Mucosa of stomach (tissue), 1 donor: Measurements from ENCODE around the gene ATN1.
A peak's percentile ranks its signal among the peaks of the same experiment; 100 is the strongest.

Source experiments
- H3K27me3 ChIP-seq: one replicate; pipeline ENCODE4 v1.7.0; 2013; ENCODE audit warnings: mild to moderate bottlenecking, low read length; ENCODE audit not compliant: control insufficient read depth, insufficient read depth
- H3K36me3 ChIP-seq: one replicate; pipeline ENCODE4 v1.7.0; 2013; ENCODE audit warnings: low read length; ENCODE audit not compliant: control insufficient read depth, insufficient read depth
- H3K4me1 ChIP-seq: one replicate; pipeline ENCODE4 v1.7.0; 2013; ENCODE audit warnings: mild to moderate bottlenecking, low read length; ENCODE audit not compliant: control insufficient read depth, insufficient read depth
- H3K4me3 ChIP-seq: one replicate; pipeline ENCODE4 v1.7.0; 2013; ENCODE audit warnings: low read length
- H3K9ac ChIP-seq: one replicate; pipeline ENCODE4 v1.7.0; 2013; ENCODE audit warnings: mild to moderate bottlenecking, low read length, moderate library complexity
- H3K9me3 ChIP-seq: one replicate; pipeline ENCODE4 v1.7.0; 2013; ENCODE audit warnings: mild to moderate bottlenecking, low read length, moderate library complexity; ENCODE audit not compliant: control insufficient read depth
- donor health status: Pancreatic carcinoma.

Gene ATN1

DNA sequence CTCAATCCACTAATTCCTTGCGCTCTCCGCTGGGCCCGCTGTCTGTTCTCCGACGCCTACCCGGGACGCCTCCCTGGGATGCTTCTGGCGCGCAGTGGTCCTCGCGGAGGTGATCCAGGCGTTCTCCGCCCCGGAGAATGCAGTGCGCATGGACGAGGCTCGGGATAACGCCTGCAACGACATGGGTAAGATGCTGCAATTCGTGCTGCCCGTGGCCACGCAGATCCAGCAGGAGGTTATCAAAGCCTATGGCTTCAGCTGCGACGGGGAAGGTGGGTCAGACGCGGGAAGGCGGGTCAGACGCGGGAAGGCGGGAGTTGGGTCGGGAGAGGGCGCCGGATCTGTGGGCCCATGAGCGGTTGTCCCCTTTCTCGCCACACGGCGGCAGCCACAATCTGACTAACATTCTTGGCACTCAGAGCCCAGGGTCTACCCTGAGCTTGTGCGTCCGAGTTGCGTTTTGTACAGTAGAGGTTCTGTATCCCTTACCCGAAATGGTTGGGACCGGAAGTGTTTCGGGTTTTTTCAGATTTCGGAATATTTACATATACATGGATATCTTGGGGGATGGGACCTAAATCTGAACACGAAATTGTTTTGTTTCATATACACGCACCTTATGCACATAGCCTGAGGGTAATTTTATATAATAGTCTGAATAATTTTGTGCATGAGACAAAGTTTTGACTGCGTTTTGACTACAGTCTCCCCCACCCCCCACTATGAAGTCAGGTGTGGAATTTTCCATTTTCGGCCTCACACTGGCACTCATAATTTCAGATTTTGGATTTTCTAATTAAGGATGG is 16.8 kb downstream of the ATN1 start:
- peaks cover 33% of the 10 kb centered on the region for H3K4me1 ChIP-seq
- H3K9me3 ChIP-seq, result no peaks in the 10 kb centered on the region
- H3K36me3 ChIP-seq, result peaks cover 4% of the 10 kb centered on the region
- no peaks in the 10 kb centered on the region for H3K27me3 ChIP-seq
- peak overlapping the region; percentile 79 for H3K9ac ChIP-seq
- peak overlapping the region; percentile 85 for H3K4me3 ChIP-seq

DNA sequence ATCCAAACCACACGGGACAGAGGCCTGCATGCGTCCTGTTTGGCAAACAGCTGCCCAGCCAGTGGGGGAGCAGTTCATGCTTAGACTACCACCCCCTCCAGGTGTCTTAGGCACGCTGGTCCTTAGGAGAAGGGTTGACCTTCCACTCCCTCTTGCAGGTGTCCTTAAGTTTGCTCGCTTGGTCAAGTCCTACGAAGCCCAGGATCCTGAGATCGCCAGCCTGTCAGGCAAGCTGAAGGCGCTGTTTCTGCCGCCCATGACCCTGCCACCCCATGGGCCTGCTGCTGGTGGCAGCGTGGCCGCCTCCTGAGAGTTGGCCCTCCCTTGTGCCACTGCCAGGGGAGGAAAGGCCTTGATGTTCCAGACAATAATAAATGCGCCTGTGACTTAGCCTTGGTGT is 17.9 kb downstream of the ATN1 start:
- Histone ChIP-seq H3K4me3 (no peak overlapping the region), H3K9ac (peak overlapping the region; percentile 65), H3K27me3 (no peaks in the 10 kb centered on the region), H3K36me3 (peaks cover 4% of the 10 kb centered on the region), H3K4me1 (peaks cover 33% of the 10 kb centered on the region), H3K9me3 (no peaks in the 10 kb centered on the region)

DNA sequence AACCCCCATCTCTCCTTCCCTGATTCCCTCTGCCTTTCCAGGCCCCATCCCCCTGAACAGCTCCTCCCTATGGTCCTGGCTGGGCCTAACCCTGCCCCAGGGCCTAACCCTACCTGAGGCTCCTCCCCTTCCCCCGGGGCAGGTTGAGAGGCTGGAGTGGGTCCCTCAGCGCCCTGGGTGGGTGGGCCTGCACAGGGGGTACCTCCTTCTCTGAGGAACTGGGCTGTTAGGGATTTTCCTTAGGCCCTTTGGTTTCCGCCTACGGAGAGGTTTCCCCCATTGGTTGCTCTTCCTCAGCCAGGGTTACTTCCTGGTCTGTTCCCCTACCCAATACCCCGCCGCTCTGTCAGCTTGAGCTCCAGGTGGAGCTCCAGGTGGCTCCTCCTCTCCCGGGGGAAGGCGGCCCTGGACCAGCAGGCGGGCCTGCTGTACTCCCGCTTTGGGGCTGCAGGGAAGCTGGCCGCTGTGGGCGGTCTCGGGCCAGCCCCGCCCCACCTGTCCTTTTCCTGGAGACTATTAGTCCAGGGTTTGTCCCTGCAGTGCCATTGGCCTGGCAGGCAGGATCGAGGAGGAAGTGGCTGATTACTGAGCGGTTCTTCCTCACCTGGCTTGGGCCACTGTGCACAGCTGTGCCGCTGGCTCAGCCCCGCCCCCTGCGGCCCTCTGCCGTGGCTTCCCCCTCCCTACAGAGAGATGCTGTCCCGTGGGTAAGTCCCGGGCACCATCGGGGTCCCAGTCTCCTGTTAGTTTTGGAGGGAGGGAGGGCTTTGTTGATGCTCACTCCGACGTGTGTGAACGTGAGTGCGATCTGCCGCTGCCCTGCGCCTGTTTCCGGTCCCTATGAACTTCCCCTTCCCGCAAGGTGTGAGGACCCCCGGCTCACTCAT is 18.5 kb downstream of the ATN1 start:
- peak overlapping the region; percentile 65 for H3K9ac ChIP-seq
- peaks cover 4% of the 10 kb centered on the region for H3K36me3 ChIP-seq
- H3K4me3 ChIP-seq, result peak overlapping the region; percentile 39
- H3K4me1 ChIP-seq, result peaks cover 33% of the 10 kb centered on the region
- no peaks in the 10 kb centered on the region for H3K9me3 ChIP-seq
- no peaks in the 10 kb centered on the region for H3K27me3 ChIP-seq

DNA sequence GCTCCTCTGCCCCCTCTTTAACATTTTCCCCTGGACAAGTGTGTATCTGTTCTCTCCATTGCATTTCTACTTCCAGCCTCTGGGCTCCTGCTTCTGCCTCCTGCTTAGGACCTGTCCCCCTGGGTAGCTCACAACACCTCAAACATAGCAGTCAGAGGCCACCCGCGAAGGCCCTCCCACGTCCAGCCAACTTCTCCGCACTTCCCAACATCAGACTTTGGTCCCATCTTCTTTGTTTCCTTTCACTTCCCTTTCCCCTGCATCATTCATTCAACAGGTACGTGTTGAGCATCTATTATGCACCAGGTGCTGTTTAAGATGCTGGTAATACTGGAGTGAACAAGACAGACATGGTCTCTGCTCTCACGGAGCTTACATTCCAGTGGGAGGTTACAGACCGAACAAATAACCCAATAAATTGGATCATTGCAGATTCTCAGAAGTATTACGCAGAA is 19.2 kb downstream of the ATN1 start:
- Histone ChIP-seq H3K27me3 (no peaks in the 10 kb centered on the region), H3K4me1 (peaks cover 33% of the 10 kb centered on the region), H3K9ac (peak overlapping the region; percentile 37), H3K9me3 (no peaks in the 10 kb centered on the region), H3K36me3 (no peaks in the 10 kb centered on the region), H3K4me3 (peak overlapping the region; percentile 39)

DNA sequence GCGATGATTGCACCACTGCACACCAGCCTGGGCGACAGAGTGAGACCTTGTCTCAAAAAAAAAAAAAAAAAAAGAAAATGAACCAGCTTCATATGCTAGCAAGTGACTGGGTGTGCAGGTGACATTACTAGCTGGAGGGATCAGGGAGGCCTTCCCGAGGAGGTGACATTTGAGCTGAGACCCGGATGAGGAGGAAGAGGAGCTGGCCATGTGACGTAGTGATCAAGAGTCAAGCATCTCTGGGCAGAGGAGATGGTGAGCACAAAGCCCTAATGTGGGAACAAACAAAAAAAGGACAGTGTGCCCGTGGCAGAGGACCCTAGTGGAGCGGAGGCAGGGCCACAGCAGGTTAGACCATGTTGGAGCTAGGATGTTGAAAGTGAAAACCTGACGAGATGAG is 19.9 kb downstream of the ATN1 start:
- Histone ChIP-seq H3K4me1 (peaks cover 29% of the 10 kb centered on the region), H3K36me3 (no peaks in the 10 kb centered on the region), H3K27me3 (no peaks in the 10 kb centered on the region), H3K9me3 (no peaks in the 10 kb centered on the region), H3K4me3 (no peak overlapping the region), H3K9ac (no peak overlapping the region)

DNA sequence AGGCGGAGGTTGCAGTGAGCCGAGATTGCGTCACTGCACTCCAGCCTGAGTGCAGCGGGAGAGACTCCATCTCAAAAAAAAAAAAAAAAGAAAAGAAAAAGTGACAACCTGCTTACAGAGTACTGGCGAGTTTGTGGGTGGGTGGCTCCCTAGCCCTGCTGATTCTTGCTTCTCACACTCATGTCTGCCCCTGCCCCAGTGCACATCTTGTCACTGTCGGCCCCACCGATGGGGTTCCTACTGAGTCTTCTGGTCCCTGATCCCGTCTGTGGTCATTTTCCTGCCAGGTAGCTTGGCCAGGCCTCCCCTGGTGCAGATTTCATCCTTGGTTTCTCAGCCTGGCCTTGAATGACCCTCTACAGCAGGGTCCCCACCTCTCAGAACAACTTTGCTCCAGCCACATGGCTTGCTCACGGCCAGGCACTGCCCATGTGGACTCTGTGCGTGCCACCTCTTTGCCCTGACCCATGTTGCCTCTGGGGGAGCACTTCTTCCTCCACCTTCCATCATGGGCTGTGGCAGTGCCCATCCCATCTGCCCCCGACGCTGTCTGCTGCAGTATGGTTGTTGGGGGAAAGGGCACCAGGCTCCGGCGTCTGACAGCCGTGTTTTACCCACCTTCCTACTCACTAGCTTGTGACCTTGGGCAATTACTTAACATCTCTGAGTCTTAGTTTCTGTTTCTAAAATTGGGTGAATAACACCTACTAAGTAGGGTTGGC is 21.3 kb downstream of the ATN1 start:
- no peak overlapping the region for H3K4me3 ChIP-seq
- H3K9ac ChIP-seq, result no peak overlapping the region
- H3K36me3 ChIP-seq, result no peaks in the 10 kb centered on the region
- peaks cover 19% of the 10 kb centered on the region for H3K4me1 ChIP-seq
- no peaks in the 10 kb centered on the region for H3K9me3 ChIP-seq
- no peaks in the 10 kb centered on the region for H3K27me3 ChIP-seq

DNA sequence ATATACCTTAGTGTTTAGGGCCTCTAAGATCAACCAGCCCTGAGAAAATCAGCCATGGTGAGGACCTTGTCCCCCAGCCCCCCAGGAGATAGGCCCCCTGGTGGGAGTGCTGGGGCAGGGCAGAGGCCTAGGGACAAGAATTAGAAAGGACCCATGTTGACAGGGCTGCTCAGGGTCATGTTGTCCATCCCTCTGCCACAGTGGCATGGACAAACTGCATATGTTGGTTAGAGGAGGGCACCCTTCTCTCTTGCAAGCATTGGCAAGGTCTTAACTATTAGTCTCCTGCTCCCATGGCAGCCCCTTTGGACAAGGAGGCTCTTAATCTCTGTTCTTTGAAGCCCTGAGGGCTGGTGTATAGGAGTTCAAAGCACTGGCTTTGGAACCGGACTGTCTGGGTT is 22.6 kb downstream of the ATN1 start:
- H3K36me3 ChIP-seq, result no peaks in the 10 kb centered on the region
- no peaks in the 10 kb centered on the region for H3K9me3 ChIP-seq
- H3K9ac ChIP-seq, result no peak overlapping the region
- H3K4me3 ChIP-seq, result no peak overlapping the region
- no peaks in the 10 kb centered on the region for H3K27me3 ChIP-seq
- H3K4me1 ChIP-seq, result peaks cover 14% of the 10 kb centered on the region

DNA sequence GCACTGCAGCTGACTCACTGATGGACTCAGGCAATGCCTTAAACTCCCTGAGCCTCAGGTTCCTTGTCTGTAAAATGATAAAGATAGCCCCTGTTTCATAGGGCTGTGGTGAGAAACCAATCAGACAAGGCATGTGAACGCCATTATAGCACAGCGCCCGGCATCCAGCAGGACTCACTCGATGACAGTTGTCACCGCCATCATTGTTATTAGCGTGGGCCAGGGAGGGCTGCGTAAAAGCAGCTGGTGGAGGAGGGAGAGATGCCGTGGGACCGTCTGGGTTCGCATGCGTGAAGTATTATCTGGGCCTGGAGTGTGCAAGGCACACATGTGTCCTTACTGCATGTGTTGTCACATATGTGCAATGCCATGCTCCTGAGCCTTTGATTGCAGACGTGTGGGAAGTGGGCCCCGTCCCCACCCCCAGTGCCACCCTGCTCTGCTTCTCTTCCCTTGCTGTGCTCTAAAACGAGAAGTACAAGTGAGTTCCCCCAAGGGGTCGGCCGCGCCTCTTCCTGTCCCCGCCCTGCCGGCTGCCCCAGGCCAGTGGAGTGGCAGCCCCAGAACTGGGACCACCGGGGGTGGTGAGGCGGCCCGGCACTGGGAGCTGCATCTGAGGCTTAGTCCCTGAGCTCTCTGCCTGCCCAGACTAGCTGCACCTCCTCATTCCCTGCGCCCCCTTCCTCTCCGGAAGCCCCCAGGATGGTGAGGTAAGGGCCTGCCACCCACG is 23.2 kb downstream of the ATN1 start, which contains the start of gene PTPN6:
PTPN6 (plus strand) TSS at position 546 of the 730 bp plus-strand sequence; CDS start at position 703, 157 bp downstream.
- Histone ChIP-seq H3K27me3 (no peaks in the 10 kb centered on the region), H3K9ac (peak within 1 kb of the TSS; percentile 53), H3K36me3 (peaks cover under 1% of the 10 kb centered on the region), H3K9me3 (no peaks in the 10 kb centered on the region), H3K4me3 (no peak within 1 kb of the TSS), H3K4me1 (peaks cover 8% of the 10 kb centered on the region)

DNA sequence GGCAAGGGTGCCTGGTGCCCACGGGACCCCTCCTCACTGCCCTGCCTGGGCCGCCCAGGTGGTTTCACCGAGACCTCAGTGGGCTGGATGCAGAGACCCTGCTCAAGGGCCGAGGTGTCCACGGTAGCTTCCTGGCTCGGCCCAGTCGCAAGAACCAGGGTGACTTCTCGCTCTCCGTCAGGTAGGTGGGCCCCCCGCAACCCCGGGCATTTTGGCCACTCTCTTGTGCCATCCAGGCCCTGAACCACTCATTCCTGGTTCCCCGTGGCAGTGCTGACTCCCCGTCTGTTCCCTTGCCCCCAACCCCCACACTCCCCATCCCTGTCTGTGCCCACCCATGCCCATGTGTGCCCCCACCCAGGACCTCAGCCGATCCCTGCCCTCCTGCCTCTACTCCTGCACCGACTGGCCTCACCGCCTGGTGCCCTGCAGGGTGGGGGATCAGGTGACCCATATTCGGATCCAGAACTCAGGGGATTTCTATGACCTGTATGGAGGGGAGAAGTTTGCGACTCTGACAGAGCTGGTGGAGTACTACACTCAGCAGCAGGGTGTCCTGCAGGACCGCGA is 23.9 kb downstream of the ATN1 start:
- Histone ChIP-seq H3K9ac (peak overlapping the region; percentile 53), H3K4me3 (no peak overlapping the region), H3K9me3 (no peaks in the 10 kb centered on the region), H3K27me3 (no peaks in the 10 kb centered on the region), H3K36me3 (peaks cover 5% of the 10 kb centered on the region), H3K4me1 (peaks cover 6% of the 10 kb centered on the region)

DNA sequence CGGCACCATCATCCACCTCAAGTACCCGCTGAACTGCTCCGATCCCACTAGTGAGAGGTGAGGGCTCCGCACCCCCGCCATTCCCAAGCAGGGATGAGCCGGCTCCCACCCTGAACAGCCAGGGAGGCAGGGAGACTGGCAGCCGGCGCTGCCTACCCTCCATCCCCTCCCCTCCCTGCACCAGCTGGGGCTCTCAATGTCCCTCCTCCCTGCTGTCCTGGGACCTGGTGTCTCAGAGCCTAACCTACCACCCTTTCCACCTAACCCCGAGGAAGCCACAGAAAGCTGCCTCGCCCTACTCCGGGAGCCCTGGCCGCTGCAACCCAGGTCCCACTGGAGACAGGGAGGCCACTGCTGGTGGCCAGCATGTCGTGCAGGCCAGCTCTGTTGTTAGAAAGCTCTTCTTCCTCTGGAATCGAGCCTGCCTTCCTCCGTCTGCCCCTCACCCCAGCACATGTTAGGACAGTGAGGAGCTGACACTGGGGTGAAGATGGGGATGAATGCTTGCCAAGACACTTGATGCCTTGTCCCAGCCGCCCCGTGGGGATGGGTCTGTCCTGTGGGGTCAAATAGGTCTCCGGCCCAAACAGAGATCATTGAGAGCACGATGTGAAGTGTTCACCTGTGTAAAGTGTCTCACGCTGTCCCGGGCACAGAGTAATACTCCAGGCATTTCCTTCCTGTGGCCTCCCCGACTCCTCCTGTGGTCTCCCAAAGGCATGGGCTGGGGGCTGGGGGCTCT is 24.5 kb downstream of the ATN1 start:
- Histone ChIP-seq H3K27me3 (no peaks in the 10 kb centered on the region), H3K36me3 (peaks cover 5% of the 10 kb centered on the region), H3K9ac (peak overlapping the region; percentile 53), H3K9me3 (no peaks in the 10 kb centered on the region), H3K4me3 (peak overlapping the region; percentile 19), H3K4me1 (peaks cover 1% of the 10 kb centered on the region)
